ENCODE measurements around the gene BRIP1.

The BRIP1 gene

GRCh38 chr17:61815863-61816503 is 47.3 kb downstream of the BRIP1 start:
- TF ChIP-seq TEAD4 (IDR thresholded peaks at IDR 0.05), result peak; percentile 55; the same call in 1 of the 2 replicates
- no peak for TF ChIP-seq YY1 (IDR thresholded peaks at IDR 0.05; ENCODE audit: low read depth)
- TF ChIP-seq USF1 (IDR thresholded peaks at IDR 0.05), result no peak

GRCh38 chr17:61814485-61814884 is 48.8 kb downstream of the BRIP1 start:
- TF ChIP-seq NFIC (IDR thresholded peaks at IDR 0.05) (no peak), TCF12 (IDR thresholded peaks at IDR 0.05; ENCODE audit: low read depth) (no peak), YY1 (IDR thresholded peaks at IDR 0.05; ENCODE audit: low read depth) (no peak), ZBTB7A (IDR thresholded peaks at IDR 0.05; ENCODE audit: low read depth) (no peak), CEBPB (IDR thresholded peaks at IDR 0.05) (no peak), CREB1 (IDR thresholded peaks at IDR 0.05; ENCODE audit: low read depth) (no peak), USF1 (IDR thresholded peaks at IDR 0.05) (no peak), REST (IDR thresholded peaks at IDR 0.05; ENCODE audit: low read depth) (no peak), EGR1 (IDR thresholded peaks at IDR 0.05) (no peak)

GRCh38 chr17:61813211-61813610 is 50.1 kb downstream of the BRIP1 start:
- TF ChIP-seq TEAD4 (IDR thresholded peaks at IDR 0.05) (no peak), MAX (IDR thresholded peaks at IDR 0.05) (no peak), NFIC (IDR thresholded peaks at IDR 0.05) (no peak), TCF12 (IDR thresholded peaks at IDR 0.05; ENCODE audit: low read depth) (no peak), RAD21 (IDR thresholded peaks at IDR 0.05; ENCODE audit: low read depth) (no peak), REST (IDR thresholded peaks at IDR 0.05; ENCODE audit: low read depth) (no peak), FOXM1 (IDR thresholded peaks at IDR 0.05; ENCODE audit: borderline replicate concordance, low read depth) (no peak), CEBPB (IDR thresholded peaks at IDR 0.05) (no peak), CREB1 (IDR thresholded peaks at IDR 0.05; ENCODE audit: low read depth) (no peak), EP300 (IDR thresholded peaks at IDR 0.05; ENCODE audit: borderline replicate concordance) (no peak), USF1 (IDR thresholded peaks at IDR 0.05) (no peak), EGR1 (IDR thresholded peaks at IDR 0.05) (no peak), YY1 (IDR thresholded peaks at IDR 0.05; ENCODE audit: low read depth) (no peak), ZBTB7A (IDR thresholded peaks at IDR 0.05; ENCODE audit: low read depth) (no peak), TAF1 (IDR thresholded peaks at IDR 0.05; ENCODE audit: low read depth) (no peak)

GRCh38 chr17:61812747-61813146 is 50.6 kb downstream of the BRIP1 start:
- TF ChIP-seq MAX (IDR thresholded peaks at IDR 0.05) (no peak), TEAD4 (IDR thresholded peaks at IDR 0.05) (no peak), CREB1 (IDR thresholded peaks at IDR 0.05; ENCODE audit: low read depth) (no peak), ZBTB7A (IDR thresholded peaks at IDR 0.05; ENCODE audit: low read depth) (no peak), EP300 (IDR thresholded peaks at IDR 0.05; ENCODE audit: borderline replicate concordance) (no peak), NFIC (IDR thresholded peaks at IDR 0.05) (no peak), TAF1 (IDR thresholded peaks at IDR 0.05; ENCODE audit: low read depth) (no peak), CEBPB (IDR thresholded peaks at IDR 0.05) (no peak), TCF12 (IDR thresholded peaks at IDR 0.05; ENCODE audit: low read depth) (no peak), REST (IDR thresholded peaks at IDR 0.05; ENCODE audit: low read depth) (no peak), RAD21 (IDR thresholded peaks at IDR 0.05; ENCODE audit: low read depth) (no peak), EGR1 (IDR thresholded peaks at IDR 0.05) (no peak), YY1 (IDR thresholded peaks at IDR 0.05; ENCODE audit: low read depth) (no peak), FOXM1 (IDR thresholded peaks at IDR 0.05; ENCODE audit: borderline replicate concordance, low read depth) (no peak), USF1 (IDR thresholded peaks at IDR 0.05) (no peak)
